ENCODE data around the gene PSAPL1.

DNA sequence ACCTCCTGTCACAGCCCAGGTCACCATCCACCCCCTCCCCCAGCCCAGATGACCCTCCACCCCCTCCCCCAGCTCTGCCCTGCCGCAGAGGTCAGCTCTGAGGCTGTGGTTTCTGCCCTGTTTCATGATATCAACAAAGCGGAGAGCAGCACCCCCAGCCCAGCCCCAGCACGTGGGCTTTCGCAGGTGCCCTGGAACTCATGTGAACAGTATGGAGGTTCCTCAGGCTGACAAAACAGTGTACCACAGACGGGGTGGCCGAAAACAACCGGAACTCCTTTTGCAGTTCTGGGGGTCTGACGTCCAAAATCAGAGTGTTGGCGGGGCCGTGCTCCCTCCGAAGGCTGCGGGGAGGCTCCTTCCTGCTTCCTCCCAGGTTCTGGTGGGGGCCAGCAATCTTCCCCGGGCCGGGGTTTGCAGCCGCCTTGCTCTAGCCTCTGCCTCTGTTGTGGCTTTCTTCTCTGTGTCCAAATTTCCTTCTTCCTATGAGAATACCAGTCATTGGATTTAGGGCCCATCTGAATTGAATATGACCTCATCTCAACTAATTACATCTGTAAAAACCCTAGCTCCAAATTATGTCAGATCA is 7.9 kb upstream of the PSAPL1 start:
- TF ChIP-seq, protein P1, sequence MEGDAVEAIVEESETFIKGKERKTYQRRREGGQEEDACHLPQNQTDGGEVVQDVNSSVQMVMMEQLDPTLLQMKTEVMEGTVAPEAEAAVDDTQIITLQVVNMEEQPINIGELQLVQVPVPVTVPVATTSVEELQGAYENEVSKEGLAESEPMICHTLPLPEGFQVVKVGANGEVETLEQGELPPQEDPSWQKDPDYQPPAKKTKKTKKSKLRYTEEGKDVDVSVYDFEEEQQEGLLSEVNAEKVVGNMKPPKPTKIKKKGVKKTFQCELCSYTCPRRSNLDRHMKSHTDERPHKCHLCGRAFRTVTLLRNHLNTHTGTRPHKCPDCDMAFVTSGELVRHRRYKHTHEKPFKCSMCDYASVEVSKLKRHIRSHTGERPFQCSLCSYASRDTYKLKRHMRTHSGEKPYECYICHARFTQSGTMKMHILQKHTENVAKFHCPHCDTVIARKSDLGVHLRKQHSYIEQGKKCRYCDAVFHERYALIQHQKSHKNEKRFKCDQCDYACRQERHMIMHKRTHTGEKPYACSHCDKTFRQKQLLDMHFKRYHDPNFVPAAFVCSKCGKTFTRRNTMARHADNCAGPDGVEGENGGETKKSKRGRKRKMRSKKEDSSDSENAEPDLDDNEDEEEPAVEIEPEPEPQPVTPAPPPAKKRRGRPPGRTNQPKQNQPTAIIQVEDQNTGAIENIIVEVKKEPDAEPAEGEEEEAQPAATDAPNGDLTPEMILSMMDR (conservative IDR thresholded peaks at IDR 0.05) = no peak
- no peak for TF ChIP-seq EZH2 (IDR thresholded peaks at IDR 0.05; ENCODE audit: low read depth)

All from PC-9 (cell line).